Measurements from ENCODE around the gene UBR1. TPM values are rescaled to one million over a fixed set of nuclear protein-coding genes. Genes with fewer than 3 reads are reported as not detected.

Gene UBR1
- total RNA-seq, 1 experiment from 2014 or later, result 23.2 TPM

GRCh38 chr15:43095708-43096347, 10.0 kb downstream of the UBR1 start:
- no peak for DNase-seq (ENCODE audit: low read depth, low spot score)
- H3K36me3 ChIP-seq (ENCODE audit: control insufficient read depth, insufficient read depth, low read length), result no peaks in the 10 kb centered on the region
- no TSS peak for BruUV-seq (replicated peaks)

GRCh38 chr15:43095243-43095642, 10.6 kb downstream of the UBR1 start:
- no peaks in the 10 kb centered on the region for H3K9me3 ChIP-seq (ENCODE audit: control insufficient read depth, insufficient read depth, low read depth, low read length)
- H3K27ac ChIP-seq (ENCODE audit: low read length), result no peak overlapping the region
- H3K36me3 ChIP-seq (ENCODE audit: control insufficient read depth, insufficient read depth, low read length), result no peaks in the 10 kb centered on the region
- no TSS peak for BruUV-seq (replicated peaks)
- intact Hi-C loops (cut with micrococcal nuclease; ENCODE audit: unreplicated experiment), result no loop called here
- ATAC-seq (no peak), DNase-seq (ENCODE audit: low read depth, low spot score) (no peak)
- TF ChIP-seq SIN3A (IDR thresholded peaks at IDR 0.05; ENCODE audit: borderline replicate concordance, insufficient read depth, low read depth, low read length) (no peak), POLR2AphosphoS5 (IDR thresholded peaks at IDR 0.05; ENCODE audit: low read depth, low read length) (no peak), REST (IDR thresholded peaks at IDR 0.05; ENCODE audit: insufficient read depth in 1 of 2, low read depth in 2 of 2, low read length in 1 of 2) (no peak), TCF7L2 (IDR thresholded peaks at IDR 0.05; ENCODE audit: low read depth, low read length) (no peak), CTCF (IDR thresholded peaks at IDR 0.05) (no peak)
- H3K4me1 ChIP-seq (ENCODE audit: control insufficient read depth, insufficient read depth, low read length), result no peaks in the 10 kb centered on the region
- H3K4me3 ChIP-seq (ENCODE audit: low read depth in 2 of 2, low read length in 2 of 2), result no peak overlapping the region
- POLR2A ChIA-PET, result interaction anchor here (0.7 kb wide), 1 partner anchor 101 kb away, joined by 5 read pairs; no protein-coding TSS in a partner anchor
- in situ Hi-C loops (cut with HindIII; ENCODE audit: low pct_unique_long_range_greater_than_20kb, low sequenced_read_pairs), result no loop called here
- no peaks in the 10 kb centered on the region for H3K27me3 ChIP-seq (ENCODE audit: control insufficient read depth, insufficient read depth, low read length)
- CTCF ChIA-PET, result no interaction called here

More at GRCh38 chr15:43095708-43096347, 10.0 kb downstream of the UBR1 start:
- Histone ChIP-seq H3K4me1 (ENCODE audit: control insufficient read depth, insufficient read depth, low read length) (no peaks in the 10 kb centered on the region), H3K27ac (ENCODE audit: low read length) (no peak overlapping the region), H3K4me3 (ENCODE audit: low read depth in 2 of 2, low read length in 2 of 2) (no peak overlapping the region), H3K27me3 (ENCODE audit: control insufficient read depth, insufficient read depth, low read length) (no peaks in the 10 kb centered on the region), H3K9me3 (ENCODE audit: control insufficient read depth, insufficient read depth, low read depth, low read length) (no peaks in the 10 kb centered on the region)
- ATAC-seq, result no peak
- POLR2A ChIA-PET, result interaction anchor here (0.7 kb wide), 1 partner anchor 100 kb away, joined by 5 read pairs; no protein-coding TSS in a partner anchor
- intact Hi-C loops (cut with micrococcal nuclease; ENCODE audit: unreplicated experiment) (no loop called here), in situ Hi-C loops (cut with HindIII; ENCODE audit: low pct_unique_long_range_greater_than_20kb, low sequenced_read_pairs) (no loop called here)
- TF ChIP-seq REST (IDR thresholded peaks at IDR 0.05; ENCODE audit: insufficient read depth in 1 of 2, low read depth in 2 of 2, low read length in 1 of 2), result no peak
- no peak for TF ChIP-seq TCF7L2 (IDR thresholded peaks at IDR 0.05; ENCODE audit: low read depth, low read length)
- TF ChIP-seq CTCF (IDR thresholded peaks at IDR 0.05), result no peak
- TF ChIP-seq POLR2AphosphoS5 (IDR thresholded peaks at IDR 0.05; ENCODE audit: low read depth, low read length), result no peak
- TF ChIP-seq SIN3A (IDR thresholded peaks at IDR 0.05; ENCODE audit: borderline replicate concordance, insufficient read depth, low read depth, low read length), result no peak
- CTCF ChIA-PET, result interaction anchor here (0.7 kb wide), 1 partner anchor 37 kb away, joined by 3 read pairs; no protein-coding TSS in a partner anchor
